ENCODE data around the gene TMPRSS13.

Gene TMPRSS13

GRCh38 chr11:117918366-117919255 lies 10.6 kb downstream of the TMPRSS13 start:
- no peak for ATAC-seq
- TF ChIP-seq ZFP3 (CRISPR knock-in tag; IDR thresholded peaks at IDR 0.05) (no peak), ZNF565 (CRISPR knock-in tag; conservative IDR thresholded peaks at IDR 0.05; ENCODE audit: low read depth) (no peak), POU6F1 (CRISPR knock-in tag; IDR thresholded peaks at IDR 0.05; ENCODE audit: borderline replicate concordance, low read depth) (no peak), CSDC2 (CRISPR knock-in tag; IDR thresholded peaks at IDR 0.05) (no peak), ZNF70 (CRISPR knock-in tag; IDR thresholded peaks at IDR 0.05) (no peak), ESRRG (CRISPR knock-in tag; IDR thresholded peaks at IDR 0.05) (no peak), CREB5 (CRISPR knock-in tag; IDR thresholded peaks at IDR 0.05; ENCODE audit: low read depth) (no peak), ARNTL (CRISPR knock-in tag; IDR thresholded peaks at IDR 0.05; ENCODE audit: borderline replicate concordance, low read depth) (no peak), TCF4 (CRISPR knock-in tag; IDR thresholded peaks at IDR 0.05; ENCODE audit: borderline replicate concordance) (no peak), SNAI2 (CRISPR knock-in tag; IDR thresholded peaks at IDR 0.05) (no peak), BACH2 (CRISPR knock-in tag; IDR thresholded peaks at IDR 0.05; ENCODE audit: borderline replicate concordance) (no peak), ISL1 (CRISPR knock-in tag; IDR thresholded peaks at IDR 0.05) (no peak), TSHZ2 (CRISPR knock-in tag; IDR thresholded peaks at IDR 0.05) (no peak), PATZ1 (CRISPR knock-in tag; IDR thresholded peaks at IDR 0.05; ENCODE audit: borderline replicate concordance) (no peak)

GRCh38 chr11:117917591-117918151 lies 11.5 kb downstream of the TMPRSS13 start:
- TF ChIP-seq TSHZ2 (CRISPR knock-in tag; IDR thresholded peaks at IDR 0.05) (no peak), ZNF8 (CRISPR knock-in tag; IDR thresholded peaks at IDR 0.05) (no peak), PPARA (CRISPR knock-in tag; IDR thresholded peaks at IDR 0.05; ENCODE audit: borderline replicate concordance) (no peak), ZFP30 (CRISPR knock-in tag; IDR thresholded peaks at IDR 0.05) (no peak), ESRRG (CRISPR knock-in tag; IDR thresholded peaks at IDR 0.05) (no peak), TCF4 (CRISPR knock-in tag; IDR thresholded peaks at IDR 0.05; ENCODE audit: borderline replicate concordance) (no peak), OSR1 (CRISPR knock-in tag; IDR thresholded peaks at IDR 0.05) (no peak)

More at GRCh38 chr11:117917591-117918151, 11.5 kb downstream of the TMPRSS13 start:
- ATAC-seq = no peak

Data from SK-N-SH treated with all-trans-retinoic acid at 6 μM for 48 hours (cell line).